ENCODE measurements around the gene ADAMTS3.

Gene ADAMTS3

GRCh38 chr4:72330381-72330780 lies 238.6 kb downstream of the ADAMTS3 start:
- no peak for DNase-seq

- DNase-seq: no peak
Observed at GRCh38 chr4:72326692-72327632, 242.1 kb downstream of the ADAMTS3 start.

DNA sequence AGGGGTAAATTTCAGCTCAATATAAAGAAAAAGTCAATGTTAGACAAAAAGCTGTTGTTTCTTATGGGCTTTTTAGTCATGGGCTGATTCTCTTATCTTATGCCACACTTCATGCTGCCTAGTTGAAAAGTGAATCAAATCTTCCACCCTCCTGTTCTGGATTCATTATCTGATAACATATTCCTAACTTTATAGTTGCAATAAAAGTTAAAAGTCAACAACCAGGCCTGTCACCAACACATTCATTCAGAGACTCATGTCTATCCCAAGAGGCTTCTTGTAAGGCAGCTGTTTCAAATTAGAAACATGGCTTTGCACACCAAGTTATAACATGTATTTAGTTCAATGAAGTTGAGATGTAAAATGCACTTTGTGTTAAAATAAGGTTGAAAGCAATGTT lies 243.8 kb downstream of the ADAMTS3 start:
- DNase-seq: no peak

DNA sequence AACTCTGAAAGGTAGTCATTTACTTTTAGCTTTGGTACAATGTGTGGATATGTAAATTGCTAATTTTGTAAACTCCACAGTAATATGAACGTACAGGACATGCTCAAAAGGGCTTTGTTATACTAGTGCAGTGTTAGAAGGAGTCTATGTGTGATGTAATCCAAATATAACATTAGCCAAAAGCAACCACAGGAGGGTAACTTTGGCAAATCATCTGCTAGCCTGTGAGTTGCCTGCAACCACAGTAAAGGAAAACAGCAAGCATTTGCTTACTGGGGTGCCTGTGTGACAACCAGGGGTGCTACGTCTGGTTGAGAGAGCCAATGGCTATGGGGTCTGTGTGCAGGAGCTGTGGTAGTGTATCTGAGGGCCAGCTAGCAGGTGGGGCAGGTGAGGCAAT lies 245.8 kb downstream of the ADAMTS3 start:
- DNase-seq: no peak

DNA sequence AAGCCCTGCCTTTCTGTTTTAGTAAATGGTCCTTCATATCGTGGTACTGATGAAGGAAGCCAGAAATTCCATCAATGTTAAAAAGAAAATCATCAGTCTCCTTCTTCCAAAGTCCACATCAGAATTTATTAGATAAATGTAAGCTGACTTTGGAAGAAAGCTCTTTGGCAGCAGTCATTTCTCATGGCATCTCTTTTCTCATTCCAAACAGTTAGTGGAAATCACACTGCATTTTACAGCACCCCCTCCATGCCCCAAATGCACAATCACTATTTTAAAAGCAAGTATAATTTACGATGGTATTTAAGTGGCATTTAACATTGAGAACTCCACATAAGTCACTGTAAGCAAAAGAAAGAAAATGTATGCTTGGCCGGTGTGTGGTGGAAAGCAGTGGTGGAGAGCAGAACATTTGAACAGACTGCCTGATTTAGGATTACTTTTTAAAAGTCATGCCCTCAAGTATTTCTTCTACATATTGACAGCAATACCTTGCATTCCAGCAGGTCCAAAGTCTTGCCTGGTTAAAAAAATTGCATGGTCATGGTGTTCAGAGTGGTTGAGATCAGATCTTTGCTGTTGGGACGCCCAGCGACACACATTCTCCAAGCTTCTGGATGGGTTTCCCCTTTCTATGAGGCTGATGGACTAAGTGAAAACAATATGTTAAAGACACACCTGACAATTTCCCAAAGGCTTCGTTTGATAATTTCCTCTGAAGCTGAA lies 248.6 kb downstream of the ADAMTS3 start:
- DNase-seq: no peak

DNA sequence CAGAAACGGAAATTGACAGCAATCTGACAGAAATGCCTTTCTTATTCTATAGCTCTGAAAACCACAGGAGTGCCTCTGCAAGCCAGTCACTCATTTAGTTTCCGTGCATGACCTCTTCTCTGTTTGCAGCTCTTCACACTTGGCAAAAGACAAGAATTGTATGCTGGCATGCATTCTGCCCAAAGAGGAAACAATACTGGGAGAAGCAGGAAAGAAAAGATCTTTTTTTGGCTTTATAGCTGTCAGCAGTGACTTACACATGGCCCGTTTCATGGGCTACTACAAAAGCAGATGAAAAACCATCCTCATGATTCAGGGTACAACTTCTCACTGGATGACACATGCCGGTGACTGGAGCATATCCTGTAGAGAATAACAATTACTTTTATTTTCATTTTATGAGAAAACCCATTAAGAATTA lies 249.4 kb downstream of the ADAMTS3 start:
- no peak for DNase-seq

DNA sequence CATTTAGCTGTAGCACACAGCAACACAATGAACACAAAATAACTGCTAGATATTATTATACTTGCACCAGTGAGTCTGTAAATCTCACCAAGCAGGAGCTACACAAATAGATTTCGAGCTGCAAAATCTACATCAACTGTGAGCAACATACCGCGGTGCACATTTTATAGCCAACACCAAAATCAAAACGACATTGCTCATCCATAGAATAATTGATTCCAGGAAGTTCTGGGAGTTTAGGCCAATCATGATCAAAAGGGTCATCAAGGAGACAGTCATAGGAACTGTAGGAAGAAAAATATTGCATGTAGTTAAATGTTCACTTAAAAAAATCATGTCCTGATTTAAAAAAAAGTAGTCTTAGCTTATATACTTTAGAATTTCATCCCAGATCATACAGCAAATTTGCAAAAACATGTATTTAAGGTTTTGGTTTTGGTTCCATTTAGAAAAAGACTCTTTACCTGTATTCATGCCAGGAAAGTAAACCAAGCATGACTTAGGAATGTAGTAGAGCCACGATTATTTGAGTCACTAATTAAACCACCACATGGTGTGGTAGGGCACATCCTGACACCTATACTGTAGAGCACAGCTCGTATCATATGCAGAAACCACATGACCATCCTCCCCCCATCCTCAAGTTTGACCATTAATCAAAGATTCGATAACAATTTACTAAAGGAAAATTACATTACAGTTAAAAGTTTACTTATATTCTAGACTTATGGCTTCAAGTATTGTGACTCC lies 250.4 kb downstream of the ADAMTS3 start:
- no peak for DNase-seq

DNA sequence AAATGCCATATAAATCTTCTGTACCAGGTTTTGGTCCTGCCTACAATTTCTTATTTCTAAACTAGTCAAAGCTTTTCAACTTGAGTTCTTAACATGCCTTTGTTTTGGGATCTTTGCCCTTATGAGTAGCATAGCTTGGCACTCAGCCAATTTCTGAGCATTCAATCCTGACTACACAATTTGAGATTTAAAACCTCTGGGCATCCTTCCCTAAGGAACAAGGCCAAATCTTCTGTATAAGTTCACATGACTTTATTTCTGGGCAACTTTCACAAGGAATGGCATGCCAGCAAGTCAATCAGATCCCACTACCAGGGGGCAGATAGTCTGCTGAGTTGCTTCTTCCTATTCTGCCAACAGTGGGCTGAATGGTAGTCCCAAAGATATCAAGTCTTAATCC lies 254.2 kb downstream of the ADAMTS3 start:
- no peak for DNase-seq

- DNase-seq: no peak
Observed at GRCh38 chr4:72313121-72313520, 255.9 kb downstream of the ADAMTS3 start.

GRCh38 chr4:72312032-72312650 lies 256.9 kb downstream of the ADAMTS3 start:
- no peak for DNase-seq

GRCh38 chr4:72311291-72311690 lies 257.7 kb downstream of the ADAMTS3 start:
- no peak for DNase-seq

DNA sequence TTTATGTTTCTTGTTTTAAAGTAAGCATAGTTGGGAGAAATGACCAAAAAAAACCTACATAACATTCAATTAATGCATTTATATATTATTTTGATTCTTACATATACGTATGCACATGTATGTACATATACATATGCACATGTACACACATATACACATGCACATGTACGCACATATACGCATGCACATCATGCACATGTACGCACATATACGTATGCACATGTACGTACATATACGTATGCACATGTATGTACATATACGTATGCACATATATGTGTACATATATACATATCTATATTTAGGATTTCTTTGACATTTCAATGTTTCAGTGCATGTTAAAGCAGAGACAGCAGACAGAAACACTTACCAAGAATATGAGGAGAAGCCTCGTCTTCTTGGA lies 263.4 kb downstream of the ADAMTS3 start:
- no peak for DNase-seq

GRCh38 chr4:72305080-72305479 lies 263.9 kb downstream of the ADAMTS3 start:
- no peak for DNase-seq

GRCh38 chr4:72302981-72303704 lies 265.9 kb downstream of the ADAMTS3 start:
- DNase-seq: peak; percentile 4 to 9

DNA sequence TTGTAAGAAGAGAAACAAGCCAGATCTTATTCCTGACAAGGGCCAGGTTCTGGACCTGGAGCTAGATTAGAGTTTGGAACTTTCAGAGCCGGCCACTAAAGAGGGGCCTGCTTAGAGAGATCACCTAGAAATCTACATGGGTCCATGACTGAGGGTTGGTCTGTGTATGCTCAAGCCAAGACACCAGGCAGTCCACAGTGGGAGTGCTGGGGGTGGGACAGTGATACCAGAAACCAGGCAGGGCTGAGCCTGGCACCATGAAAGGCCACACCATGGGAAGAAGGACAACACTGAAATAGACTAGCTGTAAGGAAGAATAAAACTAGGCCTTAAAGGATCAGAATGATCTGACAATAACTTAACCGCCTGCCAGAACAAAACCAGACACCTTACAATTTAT lies 267.3 kb downstream of the ADAMTS3 start:
- no peak for DNase-seq

GRCh38 chr4:72300126-72300525 lies 268.9 kb downstream of the ADAMTS3 start:
- no peak for DNase-seq

- no peak for DNase-seq
Observed at GRCh38 chr4:72295966-72296557, 273.0 kb downstream of the ADAMTS3 start.

GRCh38 chr4:72290737-72291136 lies 278.3 kb downstream of the ADAMTS3 start:
- DNase-seq: no peak

DNA sequence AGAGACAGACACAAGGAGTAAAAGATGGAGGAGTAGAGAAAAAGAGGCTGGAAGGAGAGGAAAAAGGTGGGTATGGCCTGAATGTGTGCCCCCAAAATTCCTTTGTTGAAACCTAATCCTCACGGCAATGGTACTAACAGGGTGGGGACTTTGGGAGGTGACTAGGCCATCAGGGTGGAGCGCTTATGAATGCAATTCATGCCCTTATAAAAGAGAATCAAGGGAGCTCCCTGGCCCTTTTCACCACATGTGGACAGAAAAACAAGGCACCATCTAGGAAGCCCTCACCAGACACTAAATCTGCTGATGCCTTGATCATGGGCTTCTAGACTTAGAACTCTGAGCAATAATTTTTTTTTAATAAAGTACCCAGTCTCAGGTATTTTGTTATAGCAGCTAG lies 282.1 kb downstream of the ADAMTS3 start:
- DNase-seq: no peak

DNA sequence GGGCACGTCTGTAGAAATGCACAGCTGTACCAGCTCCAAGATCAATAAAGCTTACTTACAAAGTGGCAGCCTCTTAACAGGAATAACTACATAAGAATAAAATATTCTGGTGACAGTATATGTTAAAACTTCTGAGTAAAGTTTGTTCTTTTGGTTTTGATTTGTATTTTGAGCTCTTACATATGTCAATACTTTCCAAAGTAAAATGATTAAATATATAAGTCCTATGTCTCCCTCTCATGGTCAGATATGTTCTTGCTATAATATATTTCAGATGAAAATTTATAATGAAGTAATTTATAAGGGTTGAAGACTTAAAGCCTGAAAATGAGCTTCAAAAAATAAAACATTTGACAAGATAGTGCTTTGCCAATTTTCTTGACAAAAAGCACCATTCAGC lies 282.8 kb downstream of the ADAMTS3 start:
- DNase-seq: no peak

DNA sequence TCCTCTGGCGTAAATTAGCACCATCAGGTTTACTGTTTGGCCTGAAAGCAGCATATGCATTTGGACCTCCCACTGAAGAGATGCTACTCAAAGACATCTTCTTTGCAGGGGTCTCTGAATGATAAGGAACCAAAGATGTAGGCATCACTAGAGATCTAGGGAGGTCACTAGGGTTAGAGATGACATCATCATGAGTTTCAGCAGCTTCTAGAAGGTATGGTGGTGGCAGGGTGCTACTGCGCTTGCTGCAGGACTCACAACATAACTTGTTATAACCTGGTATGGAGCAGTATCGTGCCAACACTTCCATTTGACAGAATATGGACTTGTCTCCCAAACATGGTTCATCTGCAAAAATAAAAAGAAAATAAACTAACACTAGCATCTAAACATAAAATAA lies 285.7 kb downstream of the ADAMTS3 start:
- DNase-seq: no peak

DNA sequence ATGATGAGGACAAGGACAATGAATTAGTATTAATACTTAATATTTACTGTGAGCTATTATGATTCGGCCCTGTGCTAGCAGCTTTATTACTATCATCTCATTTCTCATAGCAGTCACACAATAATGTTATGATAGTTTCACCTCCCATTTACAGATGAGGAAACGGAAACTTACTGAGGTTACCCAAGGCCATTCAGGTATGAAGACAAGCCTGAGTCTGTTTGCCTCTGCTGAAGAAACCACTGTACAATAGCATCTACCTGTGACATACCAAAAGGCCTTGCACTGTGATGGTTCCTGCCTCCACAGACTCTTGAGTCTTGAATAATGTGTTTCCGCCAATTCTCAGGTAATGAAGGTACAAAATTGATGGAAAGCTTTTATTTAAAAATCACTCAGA lies 288.8 kb downstream of the ADAMTS3 start:
- no peak for DNase-seq

Data from activated CD4-positive, alpha-beta T cell treated with anti-CD3 and anti-CD28 coated beads, Interleukin-2, amount 50 U/mL, for 4 hours (primary cell).